HG03354 (cell line): ENCODE measurements around the gene PKD1.
"Not testable (repeated sequence)": the region's sequence is repeated elsewhere in the genome, so short reads cannot be mapped to it uniquely, and the experiment has no call there.

Experiments
- ATAC-seq: cut with Tn5 transposase; IDR thresholded peaks from one replicate; pipeline ENCODE4 v1.9.1; 2021; ENCODE audit warnings: mild to moderate bottlenecking; ENCODE audit not compliant: unreplicated experiment, poor library complexity, severe bottlenecking

PKD1 gene

GRCh38 chr16:2126928-2127556 is 8.7 kb downstream of the PKD1 start:
- ATAC-seq, result not testable (repeated sequence)

GRCh38 chr16:2126161-2126743 is 9.4 kb downstream of the PKD1 start:
- not testable (repeated sequence) for ATAC-seq

- ATAC-seq, result not testable (repeated sequence)
Measured at GRCh38 chr16:2125609-2126008, 10.1 kb downstream of the PKD1 start.

GRCh38 chr16:2124694-2125444 is 10.8 kb downstream of the PKD1 start:
- ATAC-seq, result not testable (repeated sequence)

- ATAC-seq, result not testable (repeated sequence)
Measured at GRCh38 chr16:2124377-2124693, 11.4 kb downstream of the PKD1 start.

GRCh38 chr16:2123706-2124376 is 11.9 kb downstream of the PKD1 start:
- not testable (repeated sequence) for ATAC-seq

- not testable (repeated sequence) for ATAC-seq
Measured at GRCh38 chr16:2122934-2123683, 12.6 kb downstream of the PKD1 start.

- ATAC-seq, result no peak
Measured at GRCh38 chr16:2122429-2122828, 13.3 kb downstream of the PKD1 start.

- ATAC-seq, result no peak
Measured at GRCh38 chr16:2121853-2122252, 13.8 kb downstream of the PKD1 start.

- ATAC-seq, result not testable (repeated sequence)
Measured at GRCh38 chr16:2121325-2121724, 14.4 kb downstream of the PKD1 start.

- not testable (repeated sequence) for ATAC-seq
Measured at GRCh38 chr16:2117960-2118722, 17.6 kb downstream of the PKD1 start.

- not testable (repeated sequence) for ATAC-seq
Measured at GRCh38 chr16:2117341-2117740, 18.4 kb downstream of the PKD1 start.

- not testable (repeated sequence) for ATAC-seq
Measured at GRCh38 chr16:2116428-2116827, 19.3 kb downstream of the PKD1 start.

- ATAC-seq, result no peak
Measured at GRCh38 chr16:2115591-2115973, 20.1 kb downstream of the PKD1 start.

GRCh38 chr16:2114885-2115590 is 20.7 kb downstream of the PKD1 start:
- ATAC-seq, result not testable (repeated sequence)

- not testable (repeated sequence) for ATAC-seq
Measured at GRCh38 chr16:2114225-2114624, 21.5 kb downstream of the PKD1 start.

- ATAC-seq, result not testable (repeated sequence)
Measured at GRCh38 chr16:2112539-2113106, 23.1 kb downstream of the PKD1 start.
